ENCODE data around the gene SPRYD3. TPM values are rescaled to one million over a fixed set of nuclear protein-coding genes. Genes with fewer than 3 reads are reported as not detected.

SPRYD3 gene
- polyA plus RNA-seq, 1 donor from 2014 or later: 30.4 TPM

GRCh38 chr12:53056296-53056695 is 22.9 kb downstream of the SPRYD3 start:
- no peaks in the 10 kb centered on the region for H3K36me3 Mint-ChIP-seq
- no peaks in the 10 kb centered on the region for H3K9me3 Mint-ChIP-seq
- peaks cover 0 to 10% (median 6%) of the 10 kb centered on the region in 3 donors for H3K4me1 Mint-ChIP-seq
- peak overlapping the region in 1 of 4 donors; percentile 54 for H3K4me3 Mint-ChIP-seq
- no peaks in the 10 kb centered on the region for H3K27me3 Mint-ChIP-seq
- H3K27ac Mint-ChIP-seq: peak overlapping the region in 1 of 3 donors; percentile 57

DNA sequence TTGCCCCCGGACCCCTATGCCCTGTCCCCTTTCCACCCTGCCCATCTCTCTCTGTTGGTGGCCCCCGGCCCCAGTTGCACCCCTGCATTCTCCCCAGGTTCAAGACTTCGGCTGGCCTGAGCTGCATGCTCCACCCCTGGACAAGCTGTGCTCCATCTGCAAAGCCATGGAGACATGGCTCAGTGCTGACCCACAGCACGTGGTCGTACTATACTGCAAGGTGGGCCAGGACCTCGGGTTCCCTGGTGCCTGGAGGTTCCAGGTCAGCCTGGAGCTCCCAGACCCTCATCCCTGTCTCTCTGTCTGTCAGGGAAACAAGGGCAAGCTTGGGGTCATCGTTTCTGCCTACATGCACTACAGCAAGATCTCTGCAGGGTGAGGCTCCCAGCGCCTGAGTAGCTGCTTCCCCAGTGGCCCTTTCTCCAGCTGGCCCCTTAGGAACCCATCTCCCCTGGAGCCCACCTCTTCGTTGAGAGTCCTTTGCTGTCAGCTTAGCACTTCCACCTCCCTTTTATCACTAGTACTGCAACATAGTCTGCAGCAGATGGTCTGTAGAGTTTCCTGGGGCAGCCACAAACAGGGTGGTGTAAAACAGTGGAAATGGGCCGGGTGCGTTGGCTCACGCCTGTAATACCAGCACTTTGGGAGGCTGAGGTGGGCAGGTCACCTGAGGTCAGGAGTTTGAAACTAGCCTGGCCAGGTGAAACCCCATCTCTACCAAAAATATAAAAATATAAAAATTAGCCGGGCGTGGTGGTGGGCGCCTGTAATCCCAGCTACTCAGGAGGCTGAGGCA is 23.5 kb downstream of the SPRYD3 start:
- no peaks in the 10 kb centered on the region for H3K9me3 Mint-ChIP-seq

GRCh38 chr12:53054112-53054878 is 24.9 kb downstream of the SPRYD3 start:
- H3K4me1 Mint-ChIP-seq: peaks cover 0 to 10% (median 6%) of the 10 kb centered on the region in 3 donors
- H3K4me3 Mint-ChIP-seq: peak overlapping the region; percentile 82 to 99 (median 96)
- H3K36me3 Mint-ChIP-seq: no peaks in the 10 kb centered on the region
- peak overlapping the region; percentile 49 to 96 (median 95) for H3K27ac Mint-ChIP-seq
- H3K9me3 Mint-ChIP-seq: no peaks in the 10 kb centered on the region
- H3K27me3 Mint-ChIP-seq: no peaks in the 10 kb centered on the region

More for the DNA sequence above, 23.5 kb downstream of the SPRYD3 start:
- Mint-ChIP-seq H3K36me3 (no peaks in the 10 kb centered on the region), H3K27me3 (no peaks in the 10 kb centered on the region), H3K27ac (peak overlapping the region in 1 of 3 donors; percentile 46), H3K4me1 (peaks cover 0 to 10% (median 6%) of the 10 kb centered on the region in 3 donors), H3K4me3 (peak overlapping the region in 2 of 4 donors; percentile 57 to 76)

GRCh38 chr12:53053218-53054111 is 25.7 kb downstream of the SPRYD3 start:
- H3K27ac Mint-ChIP-seq: peak overlapping the region; percentile 49 to 96 (median 95)
- no peaks in the 10 kb centered on the region for H3K27me3 Mint-ChIP-seq
- peak overlapping the region; percentile 82 to 99 (median 96) for H3K4me3 Mint-ChIP-seq
- no peaks in the 10 kb centered on the region for H3K36me3 Mint-ChIP-seq
- no peaks in the 10 kb centered on the region for H3K9me3 Mint-ChIP-seq
- peaks cover 0 to 10% (median 6%) of the 10 kb centered on the region in 3 donors for H3K4me1 Mint-ChIP-seq

DNA sequence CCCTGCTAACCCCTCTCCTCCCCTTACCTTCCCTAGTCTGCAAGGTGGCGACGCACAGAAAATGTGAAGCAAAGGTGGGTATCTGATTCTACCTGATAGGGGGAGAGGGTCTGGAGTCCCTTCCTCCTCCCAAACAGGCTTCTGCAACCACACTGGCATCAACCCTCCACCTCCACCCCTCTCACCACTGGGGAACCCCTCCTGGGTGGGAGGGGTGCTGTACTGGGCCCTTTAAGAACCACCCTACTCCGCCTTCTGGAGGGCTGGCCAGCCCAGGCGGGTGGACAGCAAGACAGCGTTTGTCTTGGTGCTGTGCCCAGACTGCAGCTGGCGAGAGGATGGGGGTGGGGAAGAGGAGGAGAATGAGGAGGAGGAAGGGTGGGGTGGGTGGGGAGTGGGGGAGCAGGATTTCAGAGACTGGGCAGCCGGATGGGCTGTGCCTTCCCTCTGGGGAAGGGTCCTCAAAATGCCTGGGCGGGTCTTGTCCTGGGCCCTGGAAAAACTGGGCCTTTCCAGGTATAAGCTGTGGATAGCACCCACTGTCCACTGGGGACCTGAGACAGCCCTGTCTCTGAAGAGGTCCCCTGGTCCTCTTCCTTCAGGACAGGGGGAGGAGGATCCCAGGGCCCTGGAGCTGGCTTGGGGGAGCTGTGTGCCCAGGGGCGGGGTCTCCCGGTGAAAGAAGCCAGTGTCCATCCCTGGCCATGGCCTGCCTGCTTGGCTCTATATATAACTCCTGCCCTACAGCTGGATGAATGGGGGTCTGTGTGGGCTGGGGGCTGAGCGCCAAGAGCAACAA is 26.6 kb downstream of the SPRYD3 start:
- H3K36me3 Mint-ChIP-seq: no peaks in the 10 kb centered on the region
- peak overlapping the region in 1 of 3 donors; percentile 57 for H3K27ac Mint-ChIP-seq
- no peaks in the 10 kb centered on the region for H3K9me3 Mint-ChIP-seq
- H3K4me3 Mint-ChIP-seq: no peak overlapping the region
- no peaks in the 10 kb centered on the region for H3K27me3 Mint-ChIP-seq
- H3K4me1 Mint-ChIP-seq: peaks cover 0 to 10% (median 6%) of the 10 kb centered on the region in 3 donors

GRCh38 chr12:53051881-53052412 is 27.2 kb downstream of the SPRYD3 start:
- Mint-ChIP-seq H3K36me3 (no peaks in the 10 kb centered on the region), H3K9me3 (no peaks in the 10 kb centered on the region), H3K27me3 (no peaks in the 10 kb centered on the region), H3K4me3 (peak overlapping the region in 2 of 4 donors; percentile 27 to 34), H3K4me1 (peaks cover 0 to 10% (median 6%) of the 10 kb centered on the region in 3 donors), H3K27ac (peak overlapping the region in 1 of 3 donors; percentile 57)

DNA sequence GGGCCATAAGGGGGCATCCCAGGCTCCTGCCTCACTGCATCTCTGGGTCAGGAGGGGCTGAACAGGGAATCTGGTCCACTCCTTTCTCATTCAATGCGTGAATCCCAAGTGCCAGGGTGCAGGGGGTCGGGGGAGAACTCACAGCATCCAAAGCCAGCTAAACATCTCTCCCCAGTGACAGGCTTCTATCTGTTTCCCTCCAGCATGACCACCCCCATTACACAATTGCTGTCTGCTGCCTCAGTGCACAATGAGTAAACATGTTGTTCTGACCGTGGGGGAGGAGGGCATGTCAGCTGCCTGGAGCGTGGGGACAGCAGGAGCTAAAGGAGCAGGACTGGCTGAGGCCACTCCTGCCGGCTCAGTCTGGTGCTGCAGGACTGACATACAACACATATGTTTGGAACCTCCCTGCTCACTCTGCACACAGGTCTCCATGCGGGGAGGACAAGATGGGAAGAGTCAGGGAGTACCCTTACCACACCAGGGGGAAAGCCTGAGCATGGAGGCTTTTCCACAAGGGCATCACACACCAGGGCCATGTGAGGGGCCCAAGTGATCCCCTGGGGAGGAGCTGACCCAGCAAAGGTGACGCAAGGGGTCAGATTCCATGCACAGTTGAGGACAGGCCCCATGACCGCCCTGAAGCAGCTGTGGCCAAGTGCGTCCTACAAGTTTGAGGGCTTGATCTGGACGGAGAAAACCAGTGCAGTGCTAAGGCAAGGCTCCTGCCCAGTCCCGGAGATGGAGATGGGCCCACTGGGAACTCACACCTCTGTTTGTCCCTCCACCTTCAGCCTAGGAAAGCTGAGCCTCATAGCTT is 27.9 kb downstream of the SPRYD3 start:
- Mint-ChIP-seq H3K4me3 (peak overlapping the region in 1 of 4 donors; percentile 34), H3K36me3 (no peaks in the 10 kb centered on the region), H3K9me3 (no peaks in the 10 kb centered on the region), H3K27me3 (no peaks in the 10 kb centered on the region), H3K4me1 (peaks cover 0 to 13% (median 8%) of the 10 kb centered on the region in 3 donors), H3K27ac (peak overlapping the region in 1 of 3 donors; percentile 23)

- H3K27ac Mint-ChIP-seq: no peak overlapping the region
- H3K36me3 Mint-ChIP-seq: no peaks in the 10 kb centered on the region
- peaks cover 0 to 13% (median 8%) of the 10 kb centered on the region in 3 donors for H3K4me1 Mint-ChIP-seq
- H3K9me3 Mint-ChIP-seq: no peaks in the 10 kb centered on the region
- no peaks in the 10 kb centered on the region for H3K27me3 Mint-ChIP-seq
- peak overlapping the region in 1 of 4 donors; percentile 9 for H3K4me3 Mint-ChIP-seq
Measured at GRCh38 chr12:53050426-53051057, 28.6 kb downstream of the SPRYD3 start.

- Mint-ChIP-seq H3K4me3 (peak within 1 kb of the TSS in 1 of 4 donors; percentile 34), H3K27ac (no peak within 1 kb of the TSS), H3K4me1 (peaks cover 0 to 13% (median 8%) of the 10 kb centered on the region in 3 donors), H3K36me3 (no peaks in the 10 kb centered on the region), H3K27me3 (no peaks in the 10 kb centered on the region), H3K9me3 (no peaks in the 10 kb centered on the region)
Measured at GRCh38 chr12:53049571-53050318, 29.4 kb downstream of the SPRYD3 start, which contains the start of gene TNS2. Gene TNS2, plus strand, starts transcription at chr12:53050065. Its CDS starts 121 bp downstream, at chr12:53050186.

DNA sequence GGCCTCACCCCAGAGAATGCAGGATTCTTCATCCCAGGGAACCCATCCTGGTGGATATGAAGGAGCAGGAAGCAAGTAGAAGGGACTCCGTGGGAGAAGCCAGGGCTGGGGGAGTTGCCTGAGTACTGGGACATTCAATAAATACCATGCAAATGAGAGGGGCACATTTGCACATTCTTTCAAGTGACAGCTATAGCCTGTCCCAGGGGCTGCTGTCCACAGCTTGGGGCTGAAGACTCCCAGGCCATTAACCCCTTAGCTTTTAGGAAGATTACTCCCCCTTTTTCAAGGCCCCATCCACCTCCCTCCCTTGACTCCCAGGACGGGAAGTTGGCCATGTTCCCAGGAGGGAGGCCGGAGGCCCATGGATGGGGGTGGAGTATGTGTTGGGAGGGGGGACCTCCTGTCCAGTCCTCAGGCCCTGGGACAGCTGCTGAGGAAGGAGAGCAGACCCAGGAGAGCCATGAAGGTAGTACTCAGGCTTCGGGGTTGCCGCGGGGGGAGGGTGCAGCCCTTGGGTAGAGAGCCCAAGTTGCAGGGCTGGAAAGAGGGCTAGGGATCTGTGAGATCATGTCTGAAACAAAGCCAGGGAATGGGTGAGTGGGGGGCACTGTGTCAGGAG is 30.3 kb downstream of the SPRYD3 start:
- Mint-ChIP-seq H3K27me3 (no peaks in the 10 kb centered on the region), H3K9me3 (no peaks in the 10 kb centered on the region), H3K4me1 (peaks cover 0 to 8% (median 4%) of the 10 kb centered on the region in 3 donors), H3K27ac (peak overlapping the region in 1 of 3 donors; percentile 47), H3K4me3 (peak overlapping the region in 1 of 4 donors; percentile 34), H3K36me3 (no peaks in the 10 kb centered on the region)

DNA sequence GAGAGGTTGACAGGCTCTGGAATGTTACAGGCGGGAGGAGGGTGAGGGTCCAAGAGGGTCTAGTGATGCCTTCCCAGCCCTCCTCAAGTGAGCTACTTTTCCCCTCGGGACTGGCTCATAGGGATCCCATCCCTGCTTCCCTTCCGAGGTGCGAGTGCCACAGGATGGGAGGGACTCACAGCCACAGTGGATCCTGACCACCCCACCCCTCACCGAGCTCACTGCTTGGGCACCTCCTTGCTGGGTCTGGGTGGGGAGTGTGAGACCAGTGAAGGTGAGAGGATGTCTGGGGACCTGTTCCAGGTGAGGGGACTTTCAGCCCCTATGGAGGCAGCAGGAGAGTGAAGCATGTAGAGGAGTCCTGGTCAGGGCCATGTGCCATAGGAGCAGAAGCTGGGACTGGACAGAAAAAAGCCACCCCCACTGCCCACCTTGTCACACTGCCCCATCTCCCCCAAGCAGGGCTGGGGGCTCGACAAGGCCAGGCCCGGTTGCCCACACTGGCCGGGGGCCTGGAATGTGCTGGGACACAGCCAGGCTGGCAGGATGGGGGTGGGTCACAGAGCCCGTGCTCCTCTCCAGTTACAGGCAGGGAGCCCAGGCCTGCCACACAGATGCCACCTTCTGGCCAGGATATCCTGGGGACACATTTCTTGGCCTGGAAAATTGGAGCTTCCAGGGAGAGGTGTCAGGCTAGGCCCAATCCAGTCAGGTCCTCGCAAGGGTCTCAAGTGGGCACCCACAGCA is 31.0 kb downstream of the SPRYD3 start:
- Mint-ChIP-seq H3K4me3 (peak overlapping the region; percentile 34 to 85 (median 72)), H3K27ac (peak overlapping the region in 1 of 3 donors; percentile 47), H3K27me3 (no peaks in the 10 kb centered on the region), H3K36me3 (no peaks in the 10 kb centered on the region), H3K4me1 (peaks cover 0 to 5% (median 2%) of the 10 kb centered on the region in 3 donors), H3K9me3 (no peaks in the 10 kb centered on the region)

All from IgD-negative memory B cell (primary cell).